ENCODE results near the gene PLS1. TPM values are rescaled to one million over a fixed set of nuclear protein-coding genes. Genes with fewer than 3 reads are reported as not detected.
"Not testable (repeated sequence)": the region's sequence is repeated elsewhere in the genome, so short reads cannot be mapped to it uniquely, and the experiment has no call there.

PLS1 gene, protein sequence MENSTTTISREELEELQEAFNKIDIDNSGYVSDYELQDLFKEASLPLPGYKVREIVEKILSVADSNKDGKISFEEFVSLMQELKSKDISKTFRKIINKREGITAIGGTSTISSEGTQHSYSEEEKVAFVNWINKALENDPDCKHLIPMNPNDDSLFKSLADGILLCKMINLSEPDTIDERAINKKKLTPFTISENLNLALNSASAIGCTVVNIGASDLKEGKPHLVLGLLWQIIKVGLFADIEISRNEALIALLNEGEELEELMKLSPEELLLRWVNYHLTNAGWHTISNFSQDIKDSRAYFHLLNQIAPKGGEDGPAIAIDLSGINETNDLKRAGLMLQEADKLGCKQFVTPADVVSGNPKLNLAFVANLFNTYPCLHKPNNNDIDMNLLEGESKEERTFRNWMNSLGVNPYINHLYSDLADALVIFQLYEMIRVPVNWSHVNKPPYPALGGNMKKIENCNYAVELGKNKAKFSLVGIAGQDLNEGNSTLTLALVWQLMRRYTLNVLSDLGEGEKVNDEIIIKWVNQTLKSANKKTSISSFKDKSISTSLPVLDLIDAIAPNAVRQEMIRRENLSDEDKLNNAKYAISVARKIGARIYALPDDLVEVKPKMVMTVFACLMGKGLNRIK
- total RNA-seq = 0.53 TPM

DNA sequence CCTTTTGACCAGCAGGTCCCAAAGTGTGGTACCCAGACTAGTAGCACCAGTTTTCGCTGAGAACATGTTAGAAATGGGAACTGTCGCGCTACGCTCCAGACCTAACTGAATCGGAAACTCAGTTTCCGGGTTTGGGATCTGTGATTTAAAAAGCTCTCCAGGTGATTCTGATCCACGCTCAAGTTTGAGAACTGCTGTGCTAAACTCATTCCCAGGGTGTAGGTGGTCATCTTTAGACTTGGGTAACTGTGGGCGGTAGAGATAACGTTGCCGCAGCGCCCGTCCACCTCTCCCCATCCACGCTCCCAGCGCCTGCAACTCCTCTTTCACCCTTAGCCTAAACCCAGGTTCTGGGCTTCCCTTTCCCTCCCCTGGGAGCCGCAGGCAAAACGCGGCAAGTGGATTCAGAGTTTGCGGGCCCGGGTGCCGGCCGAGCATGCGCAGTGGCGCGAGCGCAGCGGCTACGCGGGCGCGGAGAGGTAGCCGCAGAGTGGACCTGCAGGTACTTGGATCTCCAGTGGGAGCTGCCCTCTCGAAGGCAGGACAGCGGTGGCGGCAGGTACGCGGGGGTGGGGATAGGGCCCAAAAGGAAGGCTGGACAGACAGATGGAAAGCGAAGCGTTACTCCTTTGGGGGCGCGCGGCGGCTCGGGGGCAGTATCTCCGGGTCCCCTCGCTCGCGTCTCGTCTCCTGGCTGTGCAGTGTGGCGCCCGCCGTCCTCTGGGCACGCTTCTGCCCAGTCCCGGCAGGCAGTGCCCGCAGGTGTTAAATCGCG, at the start of gene PLS1:
Gene PLS1, plus strand, starts transcription at position 443 of the 775 bp plus-strand sequence. CDS start 67,845 bp downstream, outside the sequence.
- ATAC-seq (peak; percentile 96), DNase-seq (ENCODE audit: low spot score) (peak; percentile 82)
- intact Hi-C loops (cut with DNase I) = loop anchor here (10.0 kb wide), 1 partner anchor 399 kb away; no protein-coding TSS in a partner anchor

DNA sequence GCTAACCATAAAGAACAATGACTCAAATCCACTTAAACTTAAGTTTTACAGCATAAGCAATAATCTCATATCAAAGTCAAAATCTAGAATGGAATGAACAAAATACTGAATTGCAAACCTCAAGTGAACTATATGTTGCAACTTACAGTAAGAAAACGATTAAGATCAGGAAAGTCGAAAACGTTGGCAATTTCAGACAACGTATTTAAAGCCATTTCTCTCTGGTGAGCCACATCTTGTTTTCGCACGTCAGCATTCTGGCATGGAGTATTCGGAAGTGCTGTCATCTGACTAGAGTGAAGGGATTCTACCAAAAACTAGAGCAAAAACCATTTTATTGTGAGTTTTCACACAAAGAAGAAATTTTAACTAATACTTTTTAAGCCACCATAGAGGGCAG, 46.2 kb upstream of the PLS1 start:
- intact Hi-C loops (cut with DNase I) = no loop called here
- ATAC-seq (no peak), DNase-seq (ENCODE audit: low spot score) (no peak)

DNA sequence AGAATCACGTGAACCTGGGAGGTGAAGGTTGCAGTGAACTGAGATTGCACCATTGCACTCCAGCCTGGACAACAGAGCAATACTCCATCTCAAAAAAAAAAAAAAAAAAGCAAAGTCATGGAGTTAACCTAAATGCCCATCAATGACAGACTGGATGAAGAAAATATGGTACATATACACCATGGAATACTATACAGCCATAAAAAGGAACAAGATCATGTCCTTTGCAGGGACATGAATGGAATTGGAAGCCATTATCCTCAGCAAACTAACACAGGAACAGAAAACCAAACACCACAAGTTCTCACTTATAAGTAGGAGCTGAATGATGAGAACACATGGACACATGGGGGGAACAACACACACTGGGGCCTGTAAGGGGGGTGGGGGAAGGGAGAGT, 43.6 kb upstream of the PLS1 start:
- ATAC-seq; intact Hi-C loops (cut with DNase I); DNase-seq (ENCODE audit: low spot score): not testable (repeated sequence)

DNA sequence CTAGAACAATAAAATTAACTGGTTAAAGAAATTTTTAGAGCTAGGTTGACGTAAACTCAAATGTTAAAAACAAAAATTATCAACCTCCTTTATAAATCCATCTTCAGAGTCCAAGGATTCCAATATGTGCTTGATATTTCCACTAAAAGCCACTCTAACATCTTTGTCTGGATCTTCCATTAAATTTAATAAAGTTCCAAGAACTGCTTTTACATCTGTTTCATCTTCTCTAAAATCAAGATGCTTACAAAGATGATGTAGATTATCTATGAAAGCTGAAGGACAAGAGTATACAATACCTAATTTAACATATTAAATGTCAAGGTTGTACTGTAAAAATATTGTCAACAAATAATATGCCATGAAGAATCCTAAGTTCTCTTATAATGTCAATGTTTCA, 42.5 kb upstream of the PLS1 start:
- ATAC-seq = no peak
- intact Hi-C loops (cut with DNase I) = loop anchor here (1.0 kb wide), 1 partner anchor 21 kb away; no protein-coding TSS in a partner anchor
- no peak for DNase-seq (ENCODE audit: low spot score)

DNA sequence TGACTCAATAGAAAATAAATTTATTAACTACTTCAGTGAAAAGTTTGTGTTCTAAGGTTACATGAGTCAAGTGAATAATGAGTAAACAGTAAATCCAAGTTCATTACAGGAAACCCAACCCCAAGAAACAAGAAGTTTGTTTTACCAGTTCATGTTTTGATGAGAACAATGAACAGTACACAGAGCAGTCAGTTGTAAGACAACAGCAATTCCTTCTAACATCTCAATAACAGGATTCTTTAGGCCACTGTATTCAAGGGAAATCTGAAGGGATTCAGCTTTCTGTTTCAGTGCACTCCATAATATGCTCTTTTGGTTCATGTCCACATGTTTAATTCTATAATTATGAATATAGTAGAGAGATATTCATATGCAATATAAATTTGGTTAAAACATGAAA, 36.1 kb upstream of the PLS1 start:
- intact Hi-C loops (cut with DNase I) = no loop called here
- no peak for DNase-seq (ENCODE audit: low spot score)
- ATAC-seq = no peak

DNA sequence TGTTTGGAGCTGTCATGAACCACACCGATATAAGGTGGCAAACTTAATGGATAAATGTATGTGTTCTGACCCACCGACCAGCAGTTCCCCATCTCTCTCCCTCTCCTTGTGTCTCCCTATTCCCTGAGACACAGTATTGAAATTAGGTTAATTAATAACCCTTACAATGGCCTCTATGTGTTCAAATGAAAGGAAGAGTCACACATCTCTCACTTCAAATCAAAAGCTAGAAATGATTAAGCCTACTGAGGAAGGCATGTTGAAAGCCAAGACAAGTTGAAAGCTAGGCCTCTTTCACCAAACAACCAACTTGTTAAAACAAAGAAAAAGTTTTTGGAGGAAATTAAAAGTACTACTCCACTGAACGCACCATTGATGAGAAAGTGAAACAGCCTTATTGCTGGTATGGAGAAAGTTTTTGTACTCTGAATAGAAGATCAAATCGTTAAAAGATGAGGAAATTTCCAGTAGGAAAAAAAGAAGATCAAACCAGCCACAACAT, 32.6 kb upstream of the PLS1 start:
- DNase-seq (ENCODE audit: low spot score) (no peak), ATAC-seq (no peak)
- intact Hi-C loops (cut with DNase I) = no loop called here

DNA sequence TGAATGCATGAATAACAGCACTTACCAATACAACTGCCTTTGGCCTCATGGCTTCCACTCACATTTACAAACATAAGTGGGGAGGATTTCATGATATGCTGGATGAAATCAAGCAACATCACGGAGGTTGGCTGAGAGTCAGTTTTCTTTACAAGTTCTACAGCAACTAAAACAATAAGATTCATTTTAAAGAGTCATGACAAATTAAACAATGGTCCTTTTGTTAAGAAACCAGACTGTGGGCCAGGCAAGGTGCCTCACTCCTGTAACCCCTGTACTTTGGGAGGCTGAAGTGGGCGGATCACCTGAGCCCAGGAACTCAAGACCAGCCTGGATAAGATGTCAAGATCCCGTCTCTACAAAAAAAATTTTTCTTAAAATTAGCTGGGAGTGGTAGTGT, 30.1 kb upstream of the PLS1 start:
- ATAC-seq = no peak
- intact Hi-C loops (cut with DNase I) = no loop called here
- no peak for DNase-seq (ENCODE audit: low spot score)

DNA sequence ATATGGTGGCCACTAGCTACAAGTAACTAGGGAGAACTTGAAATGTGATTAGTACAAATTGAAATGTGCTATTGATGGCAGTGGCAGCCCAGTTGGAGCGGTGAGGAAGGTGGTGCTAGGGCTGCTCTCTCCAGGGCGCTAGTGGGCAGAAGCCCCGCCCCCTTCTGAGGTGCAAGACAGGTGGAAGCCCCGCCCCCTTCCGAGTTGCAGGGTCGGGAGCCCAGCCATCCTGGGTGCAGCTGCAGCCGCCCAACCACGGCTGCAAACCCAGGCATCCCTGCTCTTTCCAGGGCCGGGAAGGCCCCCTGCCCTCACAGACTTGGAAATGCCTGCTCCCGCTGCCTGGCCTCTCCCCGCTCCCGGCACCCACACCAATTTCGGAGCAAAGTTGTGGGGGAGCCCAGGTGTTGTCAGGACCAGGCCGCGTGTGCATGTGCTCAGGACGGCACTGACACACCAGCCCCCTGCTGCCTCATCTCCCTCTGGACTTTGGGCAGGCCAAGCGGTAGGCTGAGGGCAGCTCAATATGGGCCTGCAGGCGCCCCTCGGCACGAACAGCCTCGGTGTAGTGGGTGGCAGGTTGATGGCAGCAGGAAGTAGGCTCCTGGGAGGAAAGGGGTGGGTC, 27.7 kb upstream of the PLS1 start:
- intact Hi-C loops (cut with DNase I) = no loop called here
- no peak for DNase-seq (ENCODE audit: low spot score)
- ATAC-seq = no peak

DNA sequence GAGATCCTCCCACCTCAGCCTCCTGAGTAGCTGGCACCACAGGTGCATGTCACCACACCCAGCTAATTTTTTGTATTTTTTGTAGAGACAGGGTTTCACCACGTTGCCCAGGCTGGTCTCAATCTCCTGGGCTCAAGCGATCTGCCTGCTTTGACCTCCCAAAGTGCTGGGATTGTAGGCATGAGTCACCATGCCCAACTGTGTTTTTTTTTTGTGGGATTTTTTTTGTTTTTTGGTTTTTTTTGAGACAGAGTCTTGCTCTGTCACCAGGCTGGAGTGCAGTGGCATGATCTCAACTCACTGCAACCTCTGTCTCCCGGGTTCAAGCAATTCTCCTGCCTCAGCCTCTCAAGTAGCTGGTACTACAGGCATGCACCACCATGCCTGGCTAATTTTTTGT, 26.8 kb upstream of the PLS1 start:
- intact Hi-C loops (cut with DNase I); ATAC-seq; DNase-seq (ENCODE audit: low spot score): not testable (repeated sequence)

DNA sequence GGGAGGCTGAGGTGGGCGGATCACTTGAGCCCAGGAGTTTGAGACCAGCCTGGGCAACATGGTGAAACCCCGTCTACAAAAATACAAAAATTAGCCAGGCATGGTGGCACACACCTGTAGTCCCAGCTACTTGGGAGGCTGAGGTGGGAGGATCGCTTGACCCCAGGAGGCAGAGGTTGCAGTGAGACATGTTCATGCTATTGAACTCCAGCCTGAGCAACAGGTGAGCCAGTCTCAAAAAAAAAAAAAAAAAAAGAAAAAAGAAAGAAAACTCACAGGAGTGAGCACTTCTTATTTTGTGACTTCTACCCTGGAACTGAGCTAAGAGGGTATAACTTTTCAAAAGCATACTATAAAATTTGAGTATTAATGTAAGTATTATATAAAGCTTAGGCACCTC, 22.0 kb upstream of the PLS1 start:
- intact Hi-C loops (cut with DNase I); DNase-seq (ENCODE audit: low spot score); ATAC-seq: not testable (repeated sequence)

DNA sequence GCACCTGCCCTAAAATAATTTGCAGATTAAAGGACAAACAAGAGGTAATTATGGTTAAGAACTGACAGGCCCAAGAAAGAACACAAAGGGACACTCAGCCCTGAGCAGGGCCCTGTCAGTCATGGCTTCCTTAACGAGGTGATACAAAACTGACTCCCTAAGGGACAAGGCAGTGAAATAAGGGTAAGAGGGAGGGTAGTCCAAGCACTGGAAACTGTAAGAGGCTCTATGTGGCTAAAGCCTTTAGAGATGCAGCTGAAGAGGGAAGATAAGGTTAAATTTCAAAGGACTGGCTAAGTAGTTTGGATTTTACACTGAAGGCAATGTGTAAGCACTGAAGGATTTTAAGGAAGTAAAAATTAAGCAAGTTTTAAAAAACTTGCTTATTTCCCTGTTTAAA, 21.5 kb upstream of the PLS1 start:
- ATAC-seq (no peak), DNase-seq (ENCODE audit: low spot score) (no peak)
- intact Hi-C loops (cut with DNase I) = no loop called here

DNA sequence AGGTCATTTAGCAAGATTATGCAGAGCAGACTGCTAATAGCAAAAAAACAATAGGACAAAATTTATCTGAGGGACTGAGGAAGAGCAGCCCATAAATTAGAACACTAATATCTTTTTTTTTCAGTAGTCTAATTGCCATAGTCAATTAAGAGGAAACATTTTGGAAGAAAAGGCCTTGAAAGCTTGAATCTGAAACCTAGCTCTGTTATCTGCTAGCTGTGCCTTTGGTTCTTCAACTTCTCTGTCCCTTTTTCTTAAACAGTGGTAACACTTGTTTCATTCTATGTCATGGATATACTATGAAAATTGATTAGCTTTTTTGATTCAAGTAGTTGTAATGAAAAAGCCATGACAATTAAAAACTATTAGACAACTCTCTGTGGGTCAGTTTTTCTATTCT, 19.4 kb upstream of the PLS1 start:
- intact Hi-C loops (cut with DNase I) = no loop called here
- DNase-seq (ENCODE audit: low spot score) = no peak
- ATAC-seq = no peak

DNA sequence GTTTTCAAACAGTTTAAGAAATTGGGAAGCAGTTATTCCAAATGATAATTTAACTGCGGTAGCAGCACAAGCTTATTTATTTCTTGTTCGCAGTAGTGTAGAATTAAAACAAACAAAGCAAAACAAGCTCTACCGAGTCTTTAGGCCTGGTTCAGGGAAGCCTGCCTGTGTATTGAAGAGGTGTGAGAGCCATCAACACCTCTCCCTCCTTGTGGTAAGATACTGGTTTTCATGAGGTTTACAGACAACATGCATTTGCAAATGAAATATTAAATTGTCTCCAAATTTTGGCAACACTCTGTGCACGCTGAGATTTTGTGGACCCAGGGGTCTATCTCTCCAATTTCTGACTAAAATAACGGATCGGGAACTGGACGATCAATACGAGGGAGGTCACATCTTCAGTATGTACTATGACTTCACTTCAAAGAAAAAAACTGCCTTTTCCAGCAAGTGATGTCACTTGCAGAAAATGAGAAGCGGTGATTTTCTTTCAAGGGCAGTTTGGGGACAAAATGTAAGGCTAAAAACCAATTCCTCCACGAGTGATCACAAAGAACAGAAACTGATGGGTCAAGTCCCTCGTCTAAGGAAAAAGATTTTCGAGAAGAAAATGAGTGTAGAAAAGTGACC, 18.4 kb upstream of the PLS1 start:
- intact Hi-C loops (cut with DNase I) = no loop called here
- DNase-seq (ENCODE audit: low spot score) (no peak), ATAC-seq (no peak)

DNA sequence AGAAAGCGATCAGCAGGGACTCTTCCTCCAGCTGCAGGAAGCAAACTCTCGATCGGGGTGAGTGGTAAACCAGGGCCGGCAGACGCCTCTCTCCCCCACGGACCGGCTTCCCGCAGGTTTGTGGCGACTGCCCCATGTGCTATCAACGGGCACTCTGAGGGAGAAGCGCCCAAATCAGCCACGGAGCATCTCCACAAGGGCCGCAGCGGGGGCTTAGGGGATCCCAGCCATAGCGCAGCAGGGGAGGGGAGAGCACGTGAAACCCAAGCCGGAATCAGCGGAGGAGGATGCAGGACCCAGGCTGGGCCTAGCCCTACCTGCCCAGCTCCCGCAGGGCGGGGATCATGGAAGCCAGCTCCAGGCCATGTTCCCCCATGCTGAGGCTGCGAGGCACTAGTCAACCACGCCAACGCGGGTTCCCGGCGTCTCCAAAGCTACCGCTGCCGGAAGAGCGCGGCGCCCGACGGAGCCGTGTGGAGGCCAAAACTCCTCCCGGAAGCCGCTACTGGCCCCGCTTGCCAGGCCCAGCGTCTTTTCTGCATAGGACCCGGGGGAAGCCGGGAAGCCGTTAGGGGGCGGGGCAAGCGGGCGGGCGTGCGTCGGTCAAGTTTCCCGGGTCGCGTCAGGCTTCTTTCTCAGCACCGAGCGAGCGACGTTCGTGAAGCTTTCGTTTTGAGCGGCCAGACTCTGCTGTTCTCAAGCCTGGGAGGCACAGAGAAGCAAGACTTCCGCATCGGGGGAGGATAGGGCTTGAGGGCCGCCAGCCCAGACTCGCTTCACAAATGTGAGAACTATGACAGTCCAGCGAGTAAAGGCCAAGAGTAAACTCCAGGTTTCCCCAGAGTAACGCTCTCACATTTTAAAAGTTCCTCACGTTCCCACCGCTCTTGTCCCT, 17.6 kb upstream of the PLS1 start, which contains the start of gene ATR:
Gene ATR, minus strand, starts transcription at position 405 of the 895 bp plus-strand sequence. Its CDS starts 29 bp downstream, at position 376.
- DNase-seq (ENCODE audit: low spot score) (peak; percentile 97), ATAC-seq (peak; percentile 100)
- intact Hi-C loops (cut with DNase I) = no loop called here

DNA sequence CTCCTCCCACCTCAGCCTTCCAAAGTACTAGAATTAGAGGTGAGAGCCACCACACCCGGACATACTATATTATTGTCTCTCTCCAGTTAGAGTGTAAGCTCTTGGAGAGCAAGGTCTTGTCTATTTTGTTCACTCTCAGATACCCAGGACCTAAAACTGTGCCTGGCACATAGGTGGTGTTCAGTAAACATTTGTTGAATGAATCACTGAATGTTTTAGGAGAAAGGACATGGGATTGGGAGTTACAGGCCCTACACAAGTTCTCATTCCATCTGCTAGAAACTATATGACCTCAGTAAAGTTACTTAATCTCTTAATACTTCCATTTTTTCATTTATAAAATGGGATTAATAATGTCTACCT, 16.2 kb upstream of the PLS1 start:
- DNase-seq (ENCODE audit: low spot score) (no peak), ATAC-seq (no peak)
- intact Hi-C loops (cut with DNase I) = no loop called here

DNA sequence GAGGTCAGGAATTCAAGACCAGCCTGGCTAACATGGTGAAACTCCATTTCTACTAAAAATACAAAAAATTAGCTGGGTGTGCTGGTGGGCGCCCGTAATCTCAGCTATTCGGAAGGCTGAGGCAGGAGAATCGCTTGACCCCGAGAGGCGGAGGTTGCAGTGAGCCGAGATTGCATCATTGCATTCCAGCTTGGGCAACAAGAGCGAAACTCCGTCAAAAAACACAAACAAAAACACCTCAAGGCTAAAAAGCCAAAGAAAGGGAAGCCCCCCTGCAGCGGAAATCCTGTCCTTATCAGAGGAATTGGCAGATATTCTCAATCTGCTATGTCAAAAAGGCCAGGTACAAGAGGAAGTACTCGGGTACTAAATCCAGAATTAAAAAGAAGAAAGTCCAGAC, 15.1 kb upstream of the PLS1 start:
- ATAC-seq; intact Hi-C loops (cut with DNase I); DNase-seq (ENCODE audit: low spot score): not testable (repeated sequence)

DNA sequence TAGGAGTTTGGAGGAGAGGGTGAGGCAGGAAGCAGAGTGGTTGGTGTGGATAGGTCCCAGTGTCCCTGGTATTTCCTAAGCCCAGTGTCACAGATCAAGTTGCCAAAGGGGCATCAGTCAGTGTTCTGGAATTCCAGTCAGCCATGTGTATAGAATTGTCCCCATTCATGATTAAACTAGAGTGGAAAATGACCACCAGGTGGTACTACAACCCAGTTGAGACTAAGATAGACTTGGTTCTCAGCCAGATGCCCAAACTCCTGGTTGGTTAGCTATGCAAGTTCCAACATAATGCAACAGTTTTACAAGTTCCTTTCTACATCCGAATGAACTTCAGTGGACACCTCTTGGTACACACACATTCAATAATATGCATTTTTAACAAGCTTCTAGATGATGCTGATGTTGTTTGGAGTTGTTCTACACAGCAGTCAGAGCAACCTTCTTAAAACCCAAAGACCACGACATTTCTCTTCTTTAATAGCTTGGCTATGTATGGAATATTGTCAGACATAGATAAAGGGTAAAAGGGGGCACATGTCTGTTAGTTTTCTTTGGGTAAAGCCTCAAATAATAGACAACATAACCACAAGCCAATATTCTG, 9.3 kb upstream of the PLS1 start:
- peak; percentile 62 for ATAC-seq
- intact Hi-C loops (cut with DNase I) = no loop called here
- DNase-seq (ENCODE audit: low spot score) = no peak
